ENCODE data around the gene MACROD2. TPM values are rescaled to one million over a fixed set of nuclear protein-coding genes. Genes with fewer than 3 reads are reported as not detected.

Gene MACROD2
- total RNA-seq, 2 experiments from 2014 or later: not detected

DNA sequence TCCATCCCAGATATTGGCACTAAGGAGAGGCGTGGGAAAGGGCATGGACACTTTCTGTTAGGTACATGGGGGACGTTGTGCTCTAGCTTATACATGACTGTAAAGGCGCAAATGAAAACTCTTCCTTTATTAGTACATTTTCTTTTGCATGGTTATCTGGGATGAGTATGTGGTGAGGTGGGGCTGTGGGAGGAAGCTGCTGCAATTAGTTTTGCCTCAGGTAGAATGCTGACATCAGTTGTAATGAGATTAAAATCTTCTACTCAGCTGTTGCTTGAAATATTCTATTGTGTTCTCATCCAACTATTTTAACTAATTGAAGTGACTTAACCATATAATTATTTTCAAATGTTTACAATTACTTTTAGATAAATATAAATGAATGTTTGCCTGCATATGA, 560.4 kb downstream of the MACROD2 start:
- CTCF ChIA-PET: no interaction called here
- H3K9me3 Mint-ChIP-seq: peaks cover 2% of the 10 kb centered on the region
- H3K4me1 Mint-ChIP-seq: no peaks in the 10 kb centered on the region

DNA sequence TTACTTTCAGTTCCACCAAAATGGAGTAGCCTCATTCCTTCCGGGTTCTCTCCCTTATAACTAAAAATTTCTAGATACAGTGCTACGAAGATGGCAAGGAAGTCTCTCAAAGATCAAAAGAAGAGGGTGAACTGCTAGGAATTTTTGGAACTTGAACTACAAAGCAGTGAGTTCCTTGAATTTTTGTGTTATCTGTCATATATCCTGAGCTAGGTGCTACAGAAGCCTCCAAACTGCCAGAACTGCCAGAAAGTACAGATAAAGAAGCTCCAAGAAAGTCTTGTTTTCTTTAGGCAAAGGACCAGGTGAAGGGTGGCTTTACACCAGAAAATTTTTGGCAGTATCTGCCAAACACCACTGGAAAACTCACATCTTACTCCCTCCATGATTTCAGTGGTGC, 560.9 kb downstream of the MACROD2 start:
- DNase-seq: no peak
- no peak overlapping the region for H3K27ac Mint-ChIP-seq
- POLR2A ChIA-PET: no interaction called here
- H3K9me3 Mint-ChIP-seq: peaks cover 2% of the 10 kb centered on the region
- no peaks in the 10 kb centered on the region for H3K4me1 Mint-ChIP-seq
- no peak overlapping the region for H3K4me3 Mint-ChIP-seq
- no peaks in the 10 kb centered on the region for H3K36me3 Mint-ChIP-seq (ENCODE audit: low read depth)
- CTCF ChIA-PET: no interaction called here
- H3K27me3 Mint-ChIP-seq: no peaks in the 10 kb centered on the region

More for the DNA sequence above, 560.4 kb downstream of the MACROD2 start:
- Mint-ChIP-seq H3K27ac (no peak overlapping the region), H3K36me3 (ENCODE audit: low read depth) (no peaks in the 10 kb centered on the region), H3K27me3 (no peaks in the 10 kb centered on the region), H3K4me3 (no peak overlapping the region)
- POLR2A ChIA-PET: no interaction called here
- DNase-seq: no peak

DNA sequence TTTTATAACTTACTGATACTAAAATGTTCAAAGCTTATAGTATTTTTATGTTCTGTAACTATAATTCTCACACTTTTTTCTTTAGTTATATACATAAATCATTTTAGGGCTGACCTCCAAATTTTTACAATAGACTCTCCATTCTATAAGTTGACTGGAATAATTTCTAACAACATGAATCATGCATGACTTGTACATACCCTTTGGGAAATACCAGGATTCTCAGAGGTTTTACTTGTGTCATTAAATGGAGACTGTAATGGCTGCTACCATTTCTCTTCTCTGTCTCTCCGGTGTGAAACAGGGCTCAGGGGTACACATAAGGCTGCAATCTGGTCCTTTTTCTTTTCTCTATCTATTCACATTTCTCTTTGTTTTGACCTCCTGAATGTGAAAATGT, 564.3 kb downstream of the MACROD2 start:
- DNase-seq: no peak
- Mint-ChIP-seq H3K9me3 (peaks cover 8% of the 10 kb centered on the region), H3K27ac (no peak overlapping the region), H3K4me1 (no peaks in the 10 kb centered on the region), H3K36me3 (ENCODE audit: low read depth) (no peaks in the 10 kb centered on the region), H3K4me3 (no peak overlapping the region), H3K27me3 (no peaks in the 10 kb centered on the region)
- ChIA-PET POLR2A (no interaction called here), CTCF (no interaction called here)

DNA sequence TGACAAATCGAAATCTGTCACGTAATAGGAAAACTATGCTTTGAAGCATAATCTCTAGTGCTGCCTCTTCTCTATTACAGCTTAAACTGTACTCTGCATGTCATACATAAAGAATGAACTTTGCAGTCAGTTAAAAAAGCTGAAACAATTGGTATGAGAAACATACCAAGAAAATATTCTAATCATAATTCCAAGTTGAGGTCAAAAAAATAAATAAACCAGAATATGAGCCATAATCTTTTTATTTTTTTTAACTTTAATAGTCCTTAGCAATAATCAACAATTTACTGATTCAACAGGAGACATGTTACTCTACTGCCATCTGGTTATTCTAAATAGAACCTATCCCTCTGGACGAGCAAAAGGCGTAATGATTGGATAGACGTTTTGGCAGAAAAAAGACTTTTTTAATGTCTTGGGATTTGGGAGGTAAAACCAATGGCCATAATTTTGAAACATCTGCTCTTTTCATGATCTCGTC, 566.5 kb downstream of the MACROD2 start:
- peaks cover 17% of the 10 kb centered on the region for H3K9me3 Mint-ChIP-seq
- no peaks in the 10 kb centered on the region for H3K36me3 Mint-ChIP-seq (ENCODE audit: low read depth)
- POLR2A ChIA-PET: no interaction called here
- CTCF ChIA-PET: no interaction called here
- H3K4me3 Mint-ChIP-seq: no peak overlapping the region
- no peaks in the 10 kb centered on the region for H3K4me1 Mint-ChIP-seq
- H3K27me3 Mint-ChIP-seq: no peaks in the 10 kb centered on the region
- H3K27ac Mint-ChIP-seq: no peak overlapping the region
- no peak for DNase-seq

DNA sequence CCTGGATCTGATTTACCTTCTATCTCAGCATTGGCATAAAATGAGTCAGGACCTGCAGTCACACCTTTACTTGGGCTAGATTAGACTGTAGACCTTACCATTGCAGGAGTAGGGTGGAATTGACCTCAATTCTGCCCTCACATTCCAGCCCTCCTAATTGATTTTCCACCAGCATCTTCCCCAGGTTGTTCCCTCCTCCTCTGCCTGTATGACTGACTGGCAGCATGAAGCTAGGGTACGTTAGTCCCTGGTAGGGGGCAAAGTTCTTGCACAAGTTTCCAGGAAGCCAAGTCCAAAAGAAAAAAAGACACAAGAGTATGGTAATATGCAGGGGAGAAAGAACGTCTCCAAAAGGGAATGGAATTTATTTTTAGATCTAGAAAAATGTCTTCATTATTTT, 567.7 kb downstream of the MACROD2 start:
- Mint-ChIP-seq H3K9me3 (peaks cover 17% of the 10 kb centered on the region), H3K4me1 (no peaks in the 10 kb centered on the region), H3K4me3 (no peak overlapping the region), H3K36me3 (ENCODE audit: low read depth) (no peaks in the 10 kb centered on the region), H3K27ac (no peak overlapping the region), H3K27me3 (no peaks in the 10 kb centered on the region)
- ChIA-PET POLR2A (no interaction called here), CTCF (no interaction called here)
- DNase-seq: no peak

DNA sequence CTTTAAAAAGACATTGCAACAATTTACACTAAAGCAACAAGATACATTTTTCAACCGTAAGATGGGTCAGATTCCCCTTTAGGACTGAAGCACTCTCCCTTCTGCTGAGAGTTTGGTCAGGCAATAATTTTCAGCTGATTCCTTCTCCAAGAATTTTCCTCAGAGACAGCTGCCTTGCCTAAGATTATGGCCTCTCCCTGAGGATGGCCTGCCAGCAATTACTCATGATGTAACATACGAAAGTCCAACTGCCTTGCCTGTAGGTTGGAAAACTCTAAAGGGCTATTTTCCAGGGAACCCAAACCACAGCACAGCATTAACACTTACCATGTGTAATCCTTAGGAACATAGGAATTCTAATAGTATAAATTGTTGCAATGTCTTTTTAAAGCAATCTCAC, 571.2 kb downstream of the MACROD2 start:
- Mint-ChIP-seq H3K27me3 (no peaks in the 10 kb centered on the region), H3K4me3 (no peak overlapping the region), H3K27ac (no peak overlapping the region), H3K36me3 (ENCODE audit: low read depth) (no peaks in the 10 kb centered on the region), H3K9me3 (peaks cover 21% of the 10 kb centered on the region), H3K4me1 (no peaks in the 10 kb centered on the region)
- POLR2A ChIA-PET: no interaction called here
- no peak for DNase-seq
- CTCF ChIA-PET: no interaction called here

DNA sequence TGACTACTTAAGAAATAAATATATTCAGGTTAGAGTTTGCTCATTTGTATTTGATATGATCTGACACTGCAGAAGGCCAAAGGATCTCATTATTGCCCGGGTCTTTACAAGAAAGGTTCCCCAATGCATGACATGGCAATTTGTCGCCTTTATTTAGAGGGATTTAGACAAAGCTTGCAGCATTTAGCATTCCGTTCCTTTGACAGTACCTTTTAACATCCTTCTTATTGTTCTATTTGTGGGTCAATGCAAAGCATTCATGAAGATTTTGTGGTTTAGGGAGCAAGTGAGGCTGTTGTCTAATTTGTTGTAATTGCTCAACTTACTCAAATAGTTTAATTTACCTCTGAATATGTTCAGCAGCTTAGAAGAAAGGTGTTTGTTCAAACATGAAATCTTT, 572.9 kb downstream of the MACROD2 start:
- peaks cover 24% of the 10 kb centered on the region for H3K9me3 Mint-ChIP-seq
- DNase-seq: no peak
- ChIA-PET CTCF (no interaction called here), POLR2A (no interaction called here)
- H3K4me3 Mint-ChIP-seq: no peak overlapping the region
- H3K27me3 Mint-ChIP-seq: no peaks in the 10 kb centered on the region
- no peaks in the 10 kb centered on the region for H3K36me3 Mint-ChIP-seq (ENCODE audit: low read depth)
- no peak overlapping the region for H3K27ac Mint-ChIP-seq
- no peaks in the 10 kb centered on the region for H3K4me1 Mint-ChIP-seq

DNA sequence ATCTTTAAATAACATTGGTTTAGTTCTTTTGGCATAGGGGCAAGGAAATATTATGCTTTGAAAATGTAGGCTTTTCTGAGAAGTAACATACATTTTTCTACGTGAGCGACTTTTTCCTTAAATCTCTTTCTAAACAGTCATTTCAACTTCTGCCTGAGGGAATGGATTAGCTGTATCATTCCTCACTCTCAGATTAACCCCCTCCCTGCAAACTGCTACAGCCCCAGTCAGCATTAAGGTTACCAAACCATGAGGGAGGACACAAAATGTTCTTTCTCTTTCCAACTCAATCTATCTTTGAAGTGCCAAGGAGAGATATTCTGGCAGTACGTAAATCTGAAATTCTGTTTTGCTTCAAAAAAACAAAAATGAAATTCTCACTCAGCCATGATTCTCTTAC, 573.4 kb downstream of the MACROD2 start:
- Mint-ChIP-seq H3K27ac (no peak overlapping the region), H3K36me3 (ENCODE audit: low read depth) (no peaks in the 10 kb centered on the region), H3K4me3 (no peak overlapping the region), H3K9me3 (peaks cover 23% of the 10 kb centered on the region), H3K27me3 (no peaks in the 10 kb centered on the region), H3K4me1 (no peaks in the 10 kb centered on the region)
- no peak for DNase-seq
- POLR2A ChIA-PET: no interaction called here
- CTCF ChIA-PET: no interaction called here

DNA sequence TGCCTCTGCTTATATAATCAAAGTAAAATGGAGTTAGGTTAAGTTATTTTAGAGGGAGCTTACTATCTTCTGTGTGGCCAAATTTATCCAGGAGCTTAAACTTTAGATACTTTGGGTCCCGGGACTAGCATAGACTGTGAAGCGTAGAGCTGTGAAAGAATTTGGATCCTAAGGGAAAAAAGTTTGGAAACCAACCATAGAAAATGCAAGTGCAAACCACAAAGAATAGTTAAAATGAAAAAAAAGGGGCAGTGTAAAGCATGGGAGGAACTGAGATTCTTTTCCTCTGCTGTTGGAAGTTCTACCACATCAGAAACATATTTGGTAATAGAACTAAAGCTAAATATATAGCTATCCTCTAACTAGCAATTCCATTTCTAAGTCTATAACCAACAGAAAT, 574.3 kb downstream of the MACROD2 start:
- Mint-ChIP-seq H3K4me3 (no peak overlapping the region), H3K4me1 (no peaks in the 10 kb centered on the region), H3K27me3 (no peaks in the 10 kb centered on the region), H3K36me3 (ENCODE audit: low read depth) (no peaks in the 10 kb centered on the region), H3K27ac (no peak overlapping the region), H3K9me3 (peaks cover 18% of the 10 kb centered on the region)
- ChIA-PET POLR2A (no interaction called here), CTCF (no interaction called here)
- no peak for DNase-seq

DNA sequence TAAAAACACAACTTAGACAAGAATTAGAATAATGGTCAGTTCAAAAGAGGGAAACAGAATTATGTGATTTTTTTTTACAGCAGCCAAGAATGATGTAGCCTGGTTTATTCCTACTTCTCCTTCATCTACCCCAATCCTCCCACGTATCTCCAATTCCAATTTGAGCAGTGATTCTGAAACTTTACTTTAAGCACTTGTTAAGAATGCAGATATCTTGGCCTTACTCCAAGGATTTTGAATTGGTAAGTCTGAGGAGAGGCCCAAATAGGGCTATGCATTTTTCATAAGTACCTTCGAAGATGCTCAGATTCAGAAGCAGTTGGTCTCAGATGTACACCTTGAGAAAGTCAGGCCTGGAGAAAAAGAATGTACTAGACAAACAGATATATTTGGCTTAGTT, 575.5 kb downstream of the MACROD2 start:
- Mint-ChIP-seq H3K4me3 (no peak overlapping the region), H3K27me3 (no peaks in the 10 kb centered on the region), H3K27ac (no peak overlapping the region), H3K9me3 (peaks cover 12% of the 10 kb centered on the region), H3K4me1 (no peaks in the 10 kb centered on the region), H3K36me3 (ENCODE audit: low read depth) (no peaks in the 10 kb centered on the region)
- no peak for DNase-seq
- POLR2A ChIA-PET: no interaction called here
- CTCF ChIA-PET: no interaction called here

DNA sequence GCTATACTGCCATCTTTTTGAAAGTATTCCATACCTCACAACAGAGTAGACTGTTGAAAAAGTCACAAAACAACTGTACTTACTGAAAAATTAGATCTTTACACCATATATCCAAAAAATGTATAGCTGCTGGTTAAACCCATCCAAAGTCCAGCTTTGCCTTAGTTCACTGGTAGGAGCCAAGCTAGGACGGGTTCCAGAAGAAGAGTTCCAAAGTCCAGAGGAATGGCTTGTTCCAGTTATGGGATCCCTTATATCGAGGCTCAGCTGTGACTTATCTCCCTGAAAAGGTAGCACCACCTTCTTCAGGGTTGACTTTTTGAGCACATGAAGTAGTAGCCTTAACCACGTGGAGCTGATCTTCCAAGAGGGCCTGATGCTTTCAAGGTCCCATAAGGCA, 578.4 kb downstream of the MACROD2 start:
- POLR2A ChIA-PET: no interaction called here

DNA sequence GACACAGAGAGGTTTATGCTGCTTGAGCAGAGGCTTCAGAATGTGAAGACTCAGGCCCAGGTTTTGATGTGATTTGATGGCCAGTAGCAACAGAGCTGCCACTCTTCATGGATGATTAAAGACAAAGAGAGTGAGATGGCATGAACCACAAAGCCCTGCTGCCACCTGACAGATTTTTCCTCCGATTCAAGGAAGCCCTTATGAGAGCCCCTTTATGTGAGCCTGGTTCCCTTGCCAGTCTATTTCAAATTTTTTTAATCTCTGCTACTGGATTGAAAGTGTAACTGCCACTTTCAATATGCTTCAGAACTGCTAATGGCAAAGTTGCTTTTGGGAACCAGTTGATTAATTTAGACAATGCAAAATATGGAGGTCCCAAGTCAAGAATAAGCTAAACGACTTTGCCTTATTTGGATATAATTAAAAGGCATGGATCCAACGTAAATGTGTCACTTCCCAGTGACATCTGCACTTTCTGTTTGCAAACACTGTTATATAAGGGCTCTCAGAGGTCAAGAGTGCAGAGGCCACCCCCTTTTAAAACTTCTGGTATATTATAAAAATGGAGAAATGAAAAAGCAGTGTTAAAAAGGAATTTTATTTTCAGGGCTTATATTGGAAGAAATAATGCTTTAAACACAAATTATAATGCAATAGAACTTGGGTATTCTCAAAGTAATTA, 581.0 kb downstream of the MACROD2 start:
- H3K36me3 Mint-ChIP-seq (ENCODE audit: low read depth): no peaks in the 10 kb centered on the region
- no peaks in the 10 kb centered on the region for H3K27me3 Mint-ChIP-seq
- no peak overlapping the region for H3K27ac Mint-ChIP-seq
- peaks cover 12% of the 10 kb centered on the region for H3K9me3 Mint-ChIP-seq
- POLR2A ChIA-PET: no interaction called here
- no peak for DNase-seq
- H3K4me3 Mint-ChIP-seq: no peak overlapping the region
- CTCF ChIA-PET: no interaction called here
- H3K4me1 Mint-ChIP-seq: no peaks in the 10 kb centered on the region

More for the DNA sequence above, 578.4 kb downstream of the MACROD2 start:
- DNase-seq: no peak
- CTCF ChIA-PET: no interaction called here
- Mint-ChIP-seq H3K27me3 (no peaks in the 10 kb centered on the region), H3K36me3 (ENCODE audit: low read depth) (no peaks in the 10 kb centered on the region), H3K27ac (no peak overlapping the region), H3K4me3 (no peak overlapping the region), H3K9me3 (peaks cover 14% of the 10 kb centered on the region), H3K4me1 (no peaks in the 10 kb centered on the region)

DNA sequence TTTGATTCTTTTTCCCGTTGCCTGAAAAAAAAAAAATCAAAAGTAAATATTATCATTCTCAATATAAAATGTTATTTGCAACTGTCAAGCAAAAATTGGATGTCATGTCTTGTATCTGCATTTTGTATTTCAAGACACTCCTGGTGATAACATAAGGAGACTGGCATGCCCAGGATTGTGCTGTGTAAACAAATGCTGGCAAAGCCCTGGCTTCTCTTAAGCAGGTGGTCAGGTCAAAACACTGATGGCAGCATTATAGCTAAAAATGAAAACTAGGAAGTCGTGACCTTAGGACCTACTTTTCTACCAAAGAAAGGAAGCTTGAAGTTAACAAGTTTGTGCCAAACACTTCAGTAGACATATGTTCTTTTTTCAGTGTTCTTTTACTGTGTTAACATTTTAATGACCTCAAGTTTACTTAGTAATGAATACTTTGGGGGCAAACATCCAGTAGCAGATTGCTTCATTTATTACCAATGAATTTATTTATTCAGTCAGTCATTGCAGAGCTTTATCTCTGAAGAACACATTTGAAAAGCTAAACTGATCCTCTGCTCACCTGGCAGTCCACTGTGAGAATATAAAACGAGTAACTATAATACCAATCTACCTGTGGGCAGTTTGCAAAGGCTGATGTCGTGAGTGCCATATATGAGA, 585.2 kb downstream of the MACROD2 start:
- peaks cover 17% of the 10 kb centered on the region for H3K9me3 Mint-ChIP-seq
- no peak for DNase-seq
- no peaks in the 10 kb centered on the region for H3K36me3 Mint-ChIP-seq (ENCODE audit: low read depth)
- no peaks in the 10 kb centered on the region for H3K27me3 Mint-ChIP-seq
- H3K27ac Mint-ChIP-seq: no peak overlapping the region
- POLR2A ChIA-PET: no interaction called here
- no peaks in the 10 kb centered on the region for H3K4me1 Mint-ChIP-seq
- CTCF ChIA-PET: no interaction called here
- H3K4me3 Mint-ChIP-seq: no peak overlapping the region

DNA sequence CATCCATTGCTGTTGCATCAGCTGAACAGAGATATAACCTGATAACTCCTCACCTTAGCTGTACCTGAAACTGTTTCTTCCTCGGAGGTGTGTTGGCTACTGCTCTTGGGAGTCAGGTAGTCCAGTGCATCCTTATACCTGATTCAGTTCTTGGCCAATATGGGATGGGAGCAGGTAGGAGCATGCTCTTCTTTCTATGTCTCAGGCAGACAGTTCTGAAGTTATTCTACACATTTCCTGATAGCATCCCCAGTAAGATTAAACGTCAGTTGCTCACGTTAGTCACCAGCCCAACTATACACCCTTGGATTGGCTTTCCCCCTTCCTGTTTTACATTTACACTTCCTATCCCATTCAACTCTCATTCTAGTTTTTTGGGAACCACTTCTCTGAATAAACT, 586.4 kb downstream of the MACROD2 start:
- H3K4me3 Mint-ChIP-seq: no peak overlapping the region
- CTCF ChIA-PET: no interaction called here
- H3K36me3 Mint-ChIP-seq (ENCODE audit: low read depth): no peaks in the 10 kb centered on the region

More for the DNA sequence above, 586.4 kb downstream of the MACROD2 start:
- H3K27ac Mint-ChIP-seq: no peak overlapping the region
- POLR2A ChIA-PET: no interaction called here
- DNase-seq: no peak
- peaks cover 15% of the 10 kb centered on the region for H3K9me3 Mint-ChIP-seq
- no peaks in the 10 kb centered on the region for H3K27me3 Mint-ChIP-seq
- no peaks in the 10 kb centered on the region for H3K4me1 Mint-ChIP-seq

Measured in activated CD4-positive, alpha-beta memory T cell treated with anti-CD3 and anti-CD28 coated beads, Interleukin-2, amount 10 ng/mL, durations not matched to agents 7 days and 5 days (primary cell).